Fibroblast of mammary gland (primary cell): Measurements from ENCODE around the gene FREY1.

Experiments
- DNase-seq: peaks from one replicate; pipeline ENCODE4 v3.0.0-alpha.2; 2010; ENCODE audit warnings: low read depth
- H3K4me3 ChIP-seq: 2 replicates; pipeline ENCODE4 v1.5.1; 2011; ENCODE audit warnings: low read depth, mild to moderate bottlenecking, low read length, moderate library complexity; ENCODE audit not compliant: control insufficient read depth
- TF ChIP-seq, protein P1 (sequence below): conservative IDR thresholded peaks from 2 replicates; pipeline ENCODE4 v1.5.1; 2011; ENCODE audit warnings: low read depth, low read length, inconsistent platforms; ENCODE audit not compliant: control insufficient read depth, insufficient read depth

The FREY1 gene

DNA sequence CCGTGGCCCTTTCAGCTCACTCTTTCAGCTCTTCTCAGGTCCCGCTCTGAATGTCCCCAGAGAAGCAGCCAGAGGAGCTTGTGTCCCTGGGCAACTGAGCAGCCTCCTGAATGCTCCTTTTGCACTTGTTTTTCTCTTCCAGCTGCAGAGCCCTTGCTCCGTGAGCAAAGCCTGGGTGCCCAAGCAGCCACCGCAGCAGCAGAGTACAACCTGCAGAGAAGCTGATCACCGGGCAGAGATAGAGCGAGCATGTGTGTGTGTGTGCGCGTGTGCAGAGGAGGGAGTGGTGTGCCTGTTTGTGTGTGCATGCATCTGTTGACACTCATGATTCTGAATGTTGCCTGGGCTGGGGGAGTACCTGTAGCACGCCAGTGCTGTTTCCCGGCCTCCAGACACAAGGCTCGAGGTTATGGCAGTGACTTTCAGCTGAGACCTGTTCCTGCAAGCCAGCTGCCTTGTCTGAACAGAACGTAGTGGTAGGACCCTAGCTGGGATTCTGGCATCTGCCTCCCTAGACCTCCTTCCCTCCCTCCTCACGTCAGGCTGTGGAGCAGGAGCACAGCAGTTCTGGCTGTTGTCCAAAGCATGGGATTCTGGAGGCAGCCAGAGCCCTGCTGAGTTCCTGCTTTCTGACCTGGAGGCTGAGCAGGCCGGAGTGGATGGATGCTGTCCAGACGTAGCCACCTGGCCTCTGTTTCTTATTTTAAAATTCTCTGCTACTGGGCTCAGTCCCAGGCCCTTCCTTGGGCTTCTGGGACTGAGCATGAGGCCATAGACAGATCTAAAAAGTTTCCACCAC is 26.1 kb downstream of the FREY1 start:
- DNase-seq = no peak
- TF ChIP-seq, protein P1, sequence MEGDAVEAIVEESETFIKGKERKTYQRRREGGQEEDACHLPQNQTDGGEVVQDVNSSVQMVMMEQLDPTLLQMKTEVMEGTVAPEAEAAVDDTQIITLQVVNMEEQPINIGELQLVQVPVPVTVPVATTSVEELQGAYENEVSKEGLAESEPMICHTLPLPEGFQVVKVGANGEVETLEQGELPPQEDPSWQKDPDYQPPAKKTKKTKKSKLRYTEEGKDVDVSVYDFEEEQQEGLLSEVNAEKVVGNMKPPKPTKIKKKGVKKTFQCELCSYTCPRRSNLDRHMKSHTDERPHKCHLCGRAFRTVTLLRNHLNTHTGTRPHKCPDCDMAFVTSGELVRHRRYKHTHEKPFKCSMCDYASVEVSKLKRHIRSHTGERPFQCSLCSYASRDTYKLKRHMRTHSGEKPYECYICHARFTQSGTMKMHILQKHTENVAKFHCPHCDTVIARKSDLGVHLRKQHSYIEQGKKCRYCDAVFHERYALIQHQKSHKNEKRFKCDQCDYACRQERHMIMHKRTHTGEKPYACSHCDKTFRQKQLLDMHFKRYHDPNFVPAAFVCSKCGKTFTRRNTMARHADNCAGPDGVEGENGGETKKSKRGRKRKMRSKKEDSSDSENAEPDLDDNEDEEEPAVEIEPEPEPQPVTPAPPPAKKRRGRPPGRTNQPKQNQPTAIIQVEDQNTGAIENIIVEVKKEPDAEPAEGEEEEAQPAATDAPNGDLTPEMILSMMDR = no peak
- no peak overlapping the region for H3K4me3 ChIP-seq

DNA sequence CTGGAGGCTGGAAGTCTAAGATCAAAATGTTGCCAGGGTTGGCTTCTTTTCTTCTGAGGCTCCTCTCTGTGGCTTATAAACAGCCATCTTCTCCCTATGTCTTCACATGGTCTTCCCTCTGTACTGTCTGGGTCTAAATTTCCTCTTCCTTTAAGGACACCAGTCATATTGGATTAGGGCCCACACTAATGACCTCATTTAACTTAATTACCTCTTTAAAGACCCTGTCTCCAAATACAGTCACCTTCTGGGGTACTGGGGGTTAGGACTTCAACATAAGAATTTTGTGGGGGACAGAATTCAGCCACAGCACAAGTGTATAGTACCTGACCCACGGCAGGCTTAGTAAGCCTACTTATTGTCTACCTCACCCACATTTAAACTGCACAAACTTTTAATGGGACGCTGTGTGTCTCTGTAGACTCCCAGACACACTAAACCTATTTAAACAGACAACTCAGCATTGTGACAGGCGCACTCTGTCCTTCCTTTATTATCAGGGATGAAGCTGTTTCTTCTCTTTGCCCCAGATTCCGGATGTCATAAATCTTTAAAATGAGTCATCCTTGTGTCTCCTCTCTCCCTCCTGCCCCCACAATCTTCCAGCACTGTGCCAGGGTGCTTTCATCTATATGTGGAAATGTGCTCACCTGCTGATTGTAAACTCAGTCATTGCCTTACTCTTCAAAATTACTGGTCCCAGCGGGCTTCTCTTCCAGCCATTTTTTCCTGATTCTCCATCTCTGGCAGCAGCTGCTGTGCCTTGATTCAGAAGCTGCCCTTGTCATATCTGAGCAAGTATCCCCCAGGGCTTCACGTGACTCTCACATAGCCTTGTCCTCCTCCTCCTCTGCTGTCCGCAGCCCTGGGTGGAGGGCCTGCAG is 27.0 kb downstream of the FREY1 start:
- TF ChIP-seq, protein P1 = no peak
- no peak overlapping the region for H3K4me3 ChIP-seq
- peak; percentile 62 for DNase-seq

DNA sequence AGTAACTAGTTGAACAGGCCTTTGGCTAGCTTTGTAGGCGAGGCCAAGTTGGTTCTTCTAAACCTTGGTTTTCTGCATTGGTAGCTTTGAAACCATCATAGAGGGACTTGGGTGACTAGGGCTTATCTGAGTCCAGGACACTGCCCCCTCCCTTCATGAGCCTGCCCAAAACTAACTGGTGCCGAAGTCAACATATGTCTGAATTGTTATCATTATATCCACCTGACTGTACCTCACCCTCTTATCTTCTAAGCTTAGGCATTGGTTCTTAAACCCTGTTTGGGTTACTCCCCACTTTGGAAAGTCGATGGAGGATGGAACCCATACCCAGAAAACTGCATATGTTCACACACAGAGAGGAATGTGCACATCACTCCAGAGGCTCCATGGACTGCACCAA is 29.2 kb downstream of the FREY1 start:
- H3K4me3 ChIP-seq = no peak overlapping the region
- DNase-seq = no peak
- TF ChIP-seq, protein P1 = no peak

DNA sequence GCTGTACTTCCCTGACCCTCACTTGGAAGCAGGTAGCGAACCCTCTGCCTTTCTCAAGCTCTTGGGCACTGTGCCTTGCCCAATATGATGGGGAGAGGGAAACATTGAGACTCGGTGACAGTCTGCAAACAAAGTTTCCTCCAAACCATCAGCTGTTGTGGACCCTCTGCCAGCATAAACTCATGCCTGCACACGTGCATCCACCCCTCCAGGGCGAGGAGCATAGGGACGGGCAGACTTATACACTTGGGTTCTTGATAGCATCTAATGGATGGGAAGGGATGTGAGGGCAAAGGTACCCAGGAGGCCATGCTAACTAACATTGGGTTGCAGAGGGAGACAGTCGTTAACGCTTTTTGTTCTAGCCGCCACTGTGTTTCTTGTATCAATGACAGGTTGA is 29.9 kb downstream of the FREY1 start:
- TF ChIP-seq, protein P1 = no peak
- no peak overlapping the region for H3K4me3 ChIP-seq
- DNase-seq = no peak

DNA sequence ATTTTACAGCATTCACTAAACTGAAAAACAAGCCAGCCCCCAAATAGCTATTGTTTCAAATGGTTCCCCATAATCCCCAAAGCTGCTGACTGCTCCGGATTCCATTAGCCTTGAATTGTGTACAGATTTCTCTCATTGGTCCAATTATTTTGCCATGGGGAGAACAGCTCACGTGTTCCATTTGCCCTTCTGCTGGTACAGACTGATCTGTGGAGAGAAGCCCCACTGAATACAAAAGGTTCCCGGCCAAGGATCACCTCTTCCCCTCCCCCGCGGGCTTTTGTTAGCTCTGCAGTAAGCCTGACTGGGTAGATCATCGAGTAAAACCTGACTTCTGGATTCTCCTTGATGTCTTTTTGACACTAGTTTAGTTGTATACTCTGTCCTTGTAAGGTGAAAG is 30.7 kb downstream of the FREY1 start:
- no peak for DNase-seq
- TF ChIP-seq, protein P1 = no peak
- H3K4me3 ChIP-seq = no peak overlapping the region

DNA sequence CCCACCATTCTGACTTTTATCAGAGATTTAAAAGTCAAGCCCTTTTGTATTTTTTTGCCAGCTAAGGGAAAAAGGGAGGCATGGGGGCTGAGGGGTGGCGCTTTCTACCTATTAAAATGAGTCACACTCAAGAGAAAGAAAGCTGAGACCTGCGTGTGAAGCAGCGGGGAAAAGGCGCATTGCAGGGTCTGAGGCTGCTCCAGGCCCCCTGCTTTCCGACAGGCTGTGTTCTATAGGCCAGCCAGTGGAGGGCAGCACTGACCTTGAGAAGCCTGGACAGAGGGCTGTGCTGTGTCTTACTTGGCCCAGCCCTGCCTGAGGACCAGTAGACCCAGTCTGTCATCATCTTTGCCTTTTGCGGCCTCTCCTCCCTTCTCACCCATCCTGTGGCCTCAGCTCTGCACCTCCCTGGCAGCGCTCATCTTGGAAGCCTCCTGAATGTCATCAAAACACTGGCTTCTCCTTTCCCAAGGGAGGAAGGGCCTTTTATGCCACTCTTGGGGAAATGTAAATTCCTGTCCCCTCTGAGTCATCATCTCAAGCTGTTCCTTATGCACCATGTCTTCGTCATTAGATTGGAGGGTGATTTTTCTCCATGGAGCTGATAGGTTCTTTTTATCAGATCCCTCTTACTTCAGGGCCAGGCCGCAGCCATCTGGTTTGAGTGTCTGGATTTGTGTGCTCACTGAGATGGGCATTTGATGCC is 34.3 kb downstream of the FREY1 start:
- peak; percentile 87 for DNase-seq
- TF ChIP-seq, protein P1 = peak; percentile 81
- H3K4me3 ChIP-seq = no peak overlapping the region
